UCSD-AML1 (cell line): ENCODE results near the gene CGB1.
"Not testable (repeated sequence)": the region's sequence is repeated elsewhere in the genome, so short reads cannot be mapped to it uniquely, and the experiment has no call there.

ENCODE experiments used
- DNase-seq: peaks from one replicate; lab custom pipeline; 2025; ENCODE audit not compliant: unreplicated experiment; lab: John Stamatoyannopoulos, UW

Gene CGB1

GRCh38 chr19:49024233-49024632 is 12.5 kb downstream of the CGB1 start, which contains the start of gene CGB3:
CGB3 (minus strand) TSS chr19:49024333; CDS start chr19:49023971, 362 bp downstream.
- DNase-seq, result not testable (repeated sequence)

DNA sequence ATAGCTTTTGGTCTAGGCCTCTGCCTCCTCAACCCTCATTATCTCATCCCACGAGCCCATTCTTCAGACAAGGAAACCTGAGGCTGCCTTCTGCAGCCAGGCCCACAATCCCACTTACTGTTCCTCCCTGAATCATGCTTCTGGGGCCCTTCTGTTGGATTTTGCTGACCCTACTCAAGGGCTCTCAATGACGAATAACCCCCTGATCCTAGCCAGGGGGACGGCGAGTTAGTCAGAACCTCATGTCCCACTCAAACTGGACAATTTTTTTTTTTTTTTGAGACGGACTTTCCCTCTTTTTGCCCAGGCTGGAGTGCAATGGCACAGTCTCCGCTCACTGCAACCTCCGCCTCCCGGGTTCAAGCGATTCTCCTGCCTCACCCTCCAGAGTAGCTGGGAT is 14.6 kb downstream of the CGB1 start:
- no peak for DNase-seq

DNA sequence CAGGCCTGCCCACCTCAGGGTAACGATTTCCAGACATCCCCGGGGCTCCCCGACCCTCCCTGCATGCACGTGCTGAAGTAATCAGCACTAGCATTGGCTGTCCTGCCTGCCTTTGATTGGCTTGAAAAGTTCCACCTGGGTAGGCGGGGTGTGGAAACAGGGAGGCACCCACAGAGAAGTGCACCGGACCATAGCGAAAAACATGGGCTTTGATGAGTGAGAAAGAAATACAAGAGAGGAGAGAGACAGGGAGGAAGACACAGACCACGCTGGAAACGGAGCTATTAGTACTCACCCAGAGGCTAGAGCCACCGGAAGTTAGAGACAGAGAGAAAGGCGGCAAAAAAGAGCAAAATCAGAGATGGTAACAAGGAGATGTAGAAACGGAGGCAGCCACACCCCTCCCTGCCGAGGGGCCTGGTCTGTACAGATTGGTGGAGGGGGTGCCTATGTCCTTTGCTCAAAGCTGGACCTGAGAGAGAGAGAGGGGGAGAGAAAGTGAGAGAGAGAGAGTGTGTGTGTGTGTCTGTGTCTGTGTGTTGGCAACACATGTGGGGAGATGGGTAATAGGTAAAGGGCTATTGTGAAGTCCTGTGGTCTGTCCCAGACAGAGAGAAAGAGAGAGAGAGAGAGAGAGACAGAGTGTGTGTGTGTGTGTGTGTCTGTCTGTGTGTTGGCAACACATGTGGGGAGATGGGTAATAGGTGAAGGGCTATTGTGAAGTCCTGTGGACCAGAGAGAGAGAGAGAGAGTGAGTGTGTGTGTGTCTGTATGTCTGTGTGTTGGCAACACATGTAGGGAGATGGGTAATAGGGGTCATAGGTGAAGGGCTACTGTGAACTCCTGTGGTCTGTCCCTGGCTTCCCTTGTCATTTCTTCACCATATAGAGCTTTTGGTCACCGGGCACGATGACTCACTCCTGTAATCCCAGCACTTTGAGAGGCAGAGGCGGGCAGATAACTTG is 15.5 kb downstream of the CGB1 start:
- DNase-seq, result no peak

- DNase-seq, result no peak
Observed at GRCh38 chr19:49020342-49020741, 16.4 kb downstream of the CGB1 start.

DNA sequence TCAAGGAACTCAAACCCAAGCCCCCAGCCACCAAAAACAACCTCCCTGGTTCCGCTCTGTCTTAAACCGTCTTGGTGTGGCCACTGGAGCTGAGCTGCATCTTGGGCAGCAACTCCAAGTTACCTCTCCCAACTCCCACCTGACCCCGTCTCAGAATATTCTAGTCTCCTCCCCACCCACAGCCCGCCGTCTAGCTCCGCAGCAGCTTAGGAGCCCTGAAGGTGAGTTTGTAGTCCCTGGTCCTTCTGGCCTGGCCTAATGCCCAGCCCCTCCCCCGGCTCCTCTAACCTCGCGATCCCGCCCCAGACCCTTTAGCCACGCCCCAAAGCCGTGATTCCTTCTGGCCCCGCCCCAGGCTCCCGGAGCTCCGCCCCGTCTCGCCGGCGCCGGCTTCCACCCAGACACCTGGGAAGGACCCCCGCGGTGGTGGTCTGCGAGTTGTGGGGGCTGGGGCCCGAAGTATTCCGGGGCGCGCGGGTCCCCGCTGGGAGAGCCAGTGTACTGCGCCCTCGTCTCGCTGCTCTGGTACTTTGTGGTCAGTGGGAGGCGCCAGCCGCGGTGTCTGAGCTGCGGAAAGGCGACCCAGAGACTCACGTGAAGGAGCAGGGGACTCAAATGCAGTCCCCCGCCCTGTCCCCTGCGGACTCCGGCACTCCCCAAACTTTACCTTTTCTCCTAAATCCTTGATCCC is 17.3 kb downstream of the CGB1 start:
- peak; percentile 39 for DNase-seq

DNA sequence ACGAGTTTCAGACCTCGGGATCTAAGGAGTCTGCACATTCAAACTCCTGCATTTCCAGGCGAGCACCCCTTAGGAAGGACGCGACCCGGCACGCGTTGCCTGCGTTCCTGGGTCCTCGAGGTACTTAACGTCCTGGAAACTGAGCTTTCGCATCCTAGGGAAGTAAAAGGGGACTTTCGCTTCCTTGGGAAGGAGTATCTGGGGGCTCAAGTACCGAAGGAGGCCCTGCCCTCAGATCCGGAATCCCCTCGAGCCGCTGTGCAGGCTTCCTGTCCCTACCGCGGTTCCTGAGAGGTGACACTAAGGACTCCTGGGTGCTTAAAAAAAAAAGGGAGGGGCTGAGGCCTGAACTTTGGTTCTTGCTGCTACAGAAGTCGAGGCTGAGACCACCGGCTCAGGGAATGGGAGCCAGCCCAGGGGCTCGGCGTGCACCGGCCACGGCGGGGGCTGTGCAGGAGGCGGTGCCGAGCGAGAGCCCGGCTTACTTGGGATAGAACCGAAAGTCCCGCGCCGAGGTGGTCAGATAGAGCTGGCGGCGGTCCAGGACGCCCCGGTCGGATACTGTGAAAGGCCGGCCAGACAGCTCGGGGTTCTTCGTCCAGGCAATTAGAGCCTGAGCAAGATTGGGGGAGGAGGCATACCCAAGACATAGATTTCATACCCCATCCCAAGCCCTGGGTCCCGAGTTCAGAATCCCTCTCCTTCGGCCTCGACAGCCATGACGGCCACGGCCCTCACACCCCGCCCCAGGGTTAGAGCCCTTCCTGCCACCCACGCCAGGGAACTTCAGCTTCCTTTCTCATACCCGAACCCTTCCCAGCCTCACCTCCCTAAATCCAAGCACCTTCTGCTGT is 18.1 kb downstream of the CGB1 start:
- not testable (repeated sequence) for DNase-seq

DNA sequence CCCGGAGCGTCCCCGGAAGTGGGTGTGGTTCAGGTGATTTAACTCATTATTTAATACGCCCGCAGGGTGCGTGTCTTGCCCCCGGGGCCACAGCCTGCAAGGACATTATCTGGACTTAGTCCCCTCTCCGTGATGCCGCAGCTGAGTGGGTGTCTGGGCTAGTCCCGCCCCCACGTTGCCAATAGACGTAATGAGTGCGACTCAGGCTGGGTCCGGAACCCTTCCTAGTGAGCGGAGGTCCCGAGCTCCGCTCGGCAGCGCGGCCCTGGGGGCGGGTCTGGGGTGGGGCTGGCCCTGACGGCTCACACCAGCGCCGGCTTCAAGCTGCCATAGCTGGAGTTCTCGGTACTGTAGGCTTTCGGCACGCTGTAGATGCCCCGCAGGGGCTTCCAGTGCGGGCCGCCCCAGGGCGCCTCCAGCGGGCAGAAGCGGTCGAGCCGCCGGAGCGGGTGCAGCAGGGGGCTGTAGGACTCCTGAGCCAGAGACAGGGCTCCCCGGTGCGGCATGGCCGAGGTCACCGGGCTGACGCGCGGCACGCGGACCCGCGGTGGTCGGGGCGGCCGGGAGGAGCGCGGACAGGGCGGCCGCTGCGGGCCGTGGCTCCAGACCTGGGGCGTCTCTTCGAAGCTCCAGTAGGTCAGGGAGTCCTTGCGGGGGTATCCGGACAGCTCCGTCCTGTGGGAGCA is 18.9 kb downstream of the CGB1 start:
- no peak for DNase-seq

- DNase-seq, result no peak
Observed at GRCh38 chr19:49017041-49017665, 19.5 kb downstream of the CGB1 start, which contains the start of gene LHB. LHB (minus strand) TSS chr19:49017091; CDS start chr19:49017081, 10 bp downstream.

DNA sequence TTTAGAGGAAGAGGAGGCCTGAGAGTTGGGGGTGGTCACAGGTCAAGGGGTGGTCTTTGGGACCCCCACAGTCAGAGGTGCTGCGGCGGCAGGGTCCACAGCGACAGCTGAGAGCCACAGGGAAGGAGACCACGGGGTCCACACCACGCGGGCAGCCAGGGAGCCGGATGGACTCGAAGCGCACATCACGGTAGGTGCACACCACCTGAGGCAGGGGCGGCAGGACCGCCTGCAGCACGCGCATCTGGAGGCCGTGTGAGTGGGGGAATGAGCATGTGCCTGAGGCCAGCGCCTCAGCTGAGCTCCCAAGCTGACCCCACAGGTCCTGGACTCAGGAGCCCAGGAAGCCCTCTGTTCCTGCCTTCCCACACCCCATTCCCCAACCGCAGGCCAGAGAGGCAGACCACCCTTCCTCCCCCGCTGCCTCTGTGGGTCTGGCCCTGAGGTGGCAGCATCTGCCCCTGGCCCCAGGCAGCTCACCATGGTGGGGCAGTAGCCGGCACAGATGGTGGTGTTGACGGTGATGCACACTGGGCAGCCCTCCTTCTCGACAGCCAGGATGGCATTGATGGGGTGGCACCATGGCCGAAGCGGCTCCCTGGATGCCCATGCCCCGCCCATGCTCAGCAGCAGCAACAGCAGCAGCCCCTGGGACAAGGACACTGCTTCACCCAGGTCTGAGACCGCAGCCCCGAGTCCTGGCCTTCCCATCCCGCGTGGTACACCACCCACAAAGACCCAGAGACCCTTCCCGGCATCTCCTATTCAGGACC is 20.4 kb downstream of the CGB1 start:
- no peak for DNase-seq

DNA sequence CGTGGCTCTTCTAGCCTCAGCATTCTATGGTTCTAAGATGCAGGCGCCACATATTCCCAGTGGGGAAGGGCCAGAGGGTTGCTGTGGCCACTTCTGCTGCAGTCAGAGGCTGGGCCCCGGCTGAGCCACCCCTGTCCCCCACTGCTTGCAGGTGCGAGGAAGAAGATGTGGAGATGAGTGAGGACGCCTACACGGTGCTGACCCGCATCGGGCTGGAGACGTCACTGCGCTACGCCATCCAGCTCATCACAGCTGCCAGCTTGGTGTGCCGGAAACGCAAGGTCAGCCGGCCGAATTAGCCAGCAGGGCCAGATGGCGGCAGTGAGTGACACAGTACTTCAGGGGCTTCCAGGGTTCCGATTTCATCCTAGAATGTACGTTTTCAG is 21.8 kb downstream of the CGB1 start:
- no peak for DNase-seq

DNA sequence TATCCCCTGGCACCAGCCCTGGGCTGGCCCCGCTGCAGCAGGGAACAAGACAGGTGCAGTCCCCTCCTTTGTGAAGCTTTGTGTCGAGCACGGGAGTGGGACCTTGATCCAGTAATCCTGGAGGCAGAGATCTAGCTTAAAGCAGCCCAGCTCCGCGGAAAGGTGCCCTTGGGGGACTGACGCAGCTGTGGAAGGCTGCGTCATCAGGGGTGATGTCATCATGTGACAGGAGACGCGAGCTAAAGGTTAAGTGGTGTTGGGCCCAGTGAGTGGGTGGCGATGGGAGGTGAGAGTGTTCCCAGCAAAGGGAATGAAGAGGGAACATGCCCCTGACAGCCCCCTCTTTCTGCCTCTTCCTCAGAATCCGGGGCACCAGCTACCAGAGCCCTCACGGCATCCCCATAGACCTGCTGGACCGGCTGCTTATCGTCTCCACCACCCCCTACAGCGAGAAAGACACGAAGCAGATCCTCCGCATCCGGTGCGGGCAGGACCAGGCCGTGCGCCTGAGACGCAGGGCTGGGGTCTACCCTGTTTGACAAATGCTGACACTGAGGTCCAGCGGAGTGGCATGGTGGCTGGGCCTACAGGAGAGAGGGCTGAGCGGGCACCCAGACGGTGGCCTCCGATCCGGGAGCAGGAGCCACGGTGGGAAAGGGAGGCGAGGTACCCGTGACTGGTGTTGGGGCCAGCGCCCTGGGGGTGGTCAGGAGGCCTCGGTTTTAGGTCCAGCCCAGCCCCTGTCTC is 22.4 kb downstream of the CGB1 start:
- no peak for DNase-seq

GRCh38 chr19:49011194-49011593 is 25.5 kb downstream of the CGB1 start:
- DNase-seq, result no peak

DNA sequence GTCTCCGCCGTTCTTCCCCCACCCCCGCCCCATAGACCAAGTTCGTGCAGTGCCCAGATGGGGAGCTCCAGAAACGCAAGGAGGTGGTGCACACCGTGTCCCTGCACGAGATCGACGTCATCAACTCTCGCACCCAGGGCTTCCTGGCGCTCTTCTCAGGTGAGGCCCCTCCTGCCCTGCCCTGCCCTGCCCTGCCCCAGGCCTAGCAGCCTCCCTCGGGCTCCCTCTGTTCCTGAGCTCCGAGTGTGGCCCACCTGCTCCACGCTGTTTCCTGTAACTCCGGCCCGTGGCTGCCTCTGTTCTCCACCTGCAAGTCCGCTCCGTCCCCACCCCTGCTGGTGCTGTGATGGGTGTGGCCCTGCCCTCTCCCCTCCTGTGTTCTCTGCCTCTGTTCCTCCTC is 26.2 kb downstream of the CGB1 start:
- DNase-seq, result no peak

GRCh38 chr19:49009828-49010227 is 26.9 kb downstream of the CGB1 start:
- DNase-seq, result no peak

DNA sequence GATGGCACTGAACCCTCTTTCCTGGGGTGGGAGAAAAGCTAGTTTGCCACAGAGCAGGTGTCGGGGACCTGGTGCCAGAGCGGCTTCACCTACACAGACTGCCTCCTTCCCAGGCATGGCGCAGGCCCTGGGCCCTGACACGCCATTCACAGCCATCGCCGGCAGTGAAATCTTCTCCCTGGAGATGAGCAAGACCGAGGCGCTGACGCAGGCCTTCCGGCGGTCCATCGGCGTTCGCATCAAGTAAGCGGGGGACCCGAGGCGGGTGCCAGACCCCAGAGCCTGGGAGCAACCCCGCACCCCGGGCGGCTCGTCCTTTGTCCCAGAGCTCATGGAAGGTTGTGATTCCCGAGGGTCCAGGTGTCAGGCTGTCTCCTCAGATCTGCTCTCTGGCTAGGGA is 29.8 kb downstream of the CGB1 start:
- DNase-seq, result no peak

DNA sequence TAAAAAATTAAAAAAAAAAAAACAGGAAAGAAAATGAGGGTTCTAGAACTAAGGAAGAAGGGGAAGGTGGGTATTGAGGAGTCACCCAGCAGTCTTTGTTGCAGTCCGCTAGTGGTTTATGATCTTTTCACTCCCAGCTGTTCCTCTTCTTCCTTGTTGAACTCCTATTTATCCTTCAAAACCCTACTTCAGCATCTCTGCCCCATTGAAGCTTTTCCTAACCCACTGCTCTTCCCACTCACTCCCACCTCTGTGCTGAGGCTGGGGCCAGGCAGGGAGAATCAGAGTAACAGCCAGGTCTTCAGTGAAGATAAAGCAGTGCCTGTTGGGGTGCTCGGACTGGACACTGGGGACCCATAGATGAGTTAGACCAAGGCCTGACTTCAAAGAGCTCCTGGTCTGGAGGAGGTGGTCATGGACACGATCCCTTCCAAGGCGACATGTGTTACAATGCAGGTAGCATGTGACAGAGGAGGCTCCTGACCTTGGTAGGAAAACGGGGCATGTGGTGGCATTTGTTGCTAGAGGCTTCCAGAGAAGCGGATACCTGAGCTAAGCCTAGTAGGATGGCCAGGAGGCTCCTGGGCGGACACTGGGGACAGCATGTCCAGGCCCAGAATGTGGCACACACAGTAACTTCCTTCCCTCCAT is 31.6 kb downstream of the CGB1 start:
- no peak for DNase-seq

DNA sequence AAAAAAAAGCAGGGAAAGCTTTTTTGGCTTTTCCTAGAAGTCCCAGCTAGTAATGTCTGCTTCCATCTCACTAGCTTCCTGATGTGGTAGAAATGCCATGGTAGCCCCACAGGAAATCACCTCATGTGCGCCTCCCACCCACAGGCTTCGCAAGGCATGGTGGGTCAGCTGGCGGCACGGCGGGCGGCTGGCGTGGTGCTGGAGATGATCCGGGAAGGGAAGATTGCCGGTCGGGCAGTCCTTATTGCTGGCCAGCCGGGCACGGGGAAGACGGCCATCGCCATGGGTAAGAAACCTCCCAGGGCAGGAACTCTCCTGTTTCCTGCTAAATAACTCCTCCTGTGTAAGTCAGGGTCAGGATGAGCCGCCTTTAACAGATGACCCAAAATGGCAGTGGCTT is 32.6 kb downstream of the CGB1 start:
- no peak for DNase-seq
